GM12878 (cell line): ENCODE measurements around the gene NCAM1. TPM values are rescaled to one million over a fixed set of nuclear protein-coding genes. Genes with fewer than 3 reads are reported as not detected.

Experiments
- BHLHE40 ChIP-seq, 2 experiments: fragments of 450-650 bp in 1 of 2; IDR thresholded peaks; 2 replicates each; pipeline ENCODE4 v1.6.1; 2011 to 2017; ENCODE audit warnings: low read depth in 2 of 2, borderline replicate concordance in 1 of 2, improper control_type of control experiment in 1 of 2, low read length in 1 of 2, mild to moderate bottlenecking in 1 of 2
- CHD1 ChIP-seq: IDR thresholded peaks from 2 replicates; pipeline ENCODE4 v1.6.1; 2012; ENCODE audit warnings: low read depth, low read length, improper control_type of control experiment
- CTCF ChIP-seq, 3 experiments: IDR thresholded peaks in 2 of 3; conservative IDR thresholded peaks in 1 of 3; 2 replicates each; pipeline ENCODE4 v1.5.1; 2011; ENCODE audit warnings: low read depth in 3 of 3, low read length in 3 of 3, mild to moderate bottlenecking in 3 of 3, control low read depth in 2 of 3, moderate library complexity in 2 of 3, inconsistent platforms in 1 of 3, mixed read lengths in 1 of 3; ENCODE audit not compliant: control insufficient read depth in 2 of 3, insufficient read depth in 1 of 3; ENCODE audit errors: extremely low read depth in 1 of 3
- CUX1 ChIP-seq: IDR thresholded peaks from 2 replicates; pipeline ENCODE4 v1.6.1; 2012; ENCODE audit warnings: improper control_type of control experiment, low read depth, low read length; ENCODE audit not compliant: insufficient replicate concordance
- EZH2 ChIP-seq: IDR thresholded peaks from 2 replicates; pipeline ENCODE4 v1.6.1; 2012; ENCODE audit warnings: low read depth, mild to moderate bottlenecking, control low read depth, inconsistent platforms, low read length, borderline replicate concordance; ENCODE audit not compliant: control insufficient read depth
- HCFC1 ChIP-seq: fragments of 150-350 bp; IDR thresholded peaks from 2 replicates; pipeline ENCODE4 v1.6.1; 2014; ENCODE audit warnings: low read length
- IKZF2 ChIP-seq, 2 experiments: fragments of 450-650 bp; IDR thresholded peaks; 2 replicates each; pipeline ENCODE4 v1.6.1; 2017; ENCODE audit warnings: mild to moderate bottlenecking in 2 of 2, moderate library complexity in 2 of 2
- JUND ChIP-seq: IDR thresholded peaks from 2 replicates; pipeline ENCODE4 v1.6.1; 2012; ENCODE audit warnings: low read depth, mild to moderate bottlenecking, low read length, improper control_type of control experiment, moderate library complexity
- KDM1A ChIP-seq: fragments of 200-600 bp; sonication (generic); IDR thresholded peaks from 2 replicates; pipeline ENCODE4 v1.6.1; 2016; ENCODE audit warnings: borderline replicate concordance
- MEF2A ChIP-seq: IDR thresholded peaks from 2 replicates; pipeline ENCODE4 v1.6.1; 2011; ENCODE audit warnings: low read depth, mild to moderate bottlenecking, low read length, moderate library complexity; ENCODE audit not compliant: insufficient read depth
- NRF1 ChIP-seq: conservative IDR thresholded peaks from 2 replicates; pipeline ENCODE4 v1.6.1; 2011; ENCODE audit warnings: mild to moderate bottlenecking, low read depth, low read length, improper control_type of control experiment
- POLR2A ChIP-seq: IDR thresholded peaks from 2 replicates; pipeline ENCODE4 v1.6.1; 2011; ENCODE audit warnings: low read depth, mild to moderate bottlenecking, low read length
- SIX5 ChIP-seq: IDR thresholded peaks from 2 replicates; pipeline ENCODE4 v1.6.1; 2011; ENCODE audit warnings: mild to moderate bottlenecking, low read depth, low read length, moderate library complexity; ENCODE audit not compliant: severe bottlenecking
- TCF12 ChIP-seq: IDR thresholded peaks from 2 replicates; pipeline ENCODE4 v1.6.1; 2011; ENCODE audit warnings: low read depth, mild to moderate bottlenecking, low read length
- WRNIP1 ChIP-seq: IDR thresholded peaks from 2 replicates; pipeline ENCODE4 v1.6.1; 2011; ENCODE audit warnings: low read depth, low read length, improper control_type of control experiment, borderline replicate concordance
- ZBTB33 ChIP-seq: fragments of 450-650 bp; IDR thresholded peaks from 2 replicates; pipeline ENCODE4 v1.6.1; 2017; ENCODE audit warnings: mild to moderate bottlenecking
- ZBTB4 ChIP-seq: fragments of 450-650 bp; formaldehyde crosslinking; IDR thresholded peaks from 2 replicates; pipeline ENCODE4 v1.4.0; 2022; ENCODE audit warnings: mild to moderate bottlenecking, moderate library complexity
- polyA plus RNA-seq, 11 experiments: library from polyadenylated mRNA; depleted of rRNA in 4 of 11; unstranded in 6 of 11; stranded (reverse) in 5 of 11; fragments of >200 nt; fragmentation: Nextera tagmentation in 4 of 11; fragmentation: Illumina TruSeq in 1 of 11; extraction: Ambion mirVana in 4 of 11; extraction: Trizol in 1 of 11; gene quantifications; 1 replicate in 1 of 11; 2 replicates in 10 of 11; pipeline versions ENCODE4 v1.2.1 to v1.2.3, GENCODE V29; 2011 to 2016; ENCODE audit warnings: inconsistent platforms in 2 of 11, missing spikeins in 2 of 11, low read depth in 1 of 11
- total RNA-seq, 4 experiments: library from RNA; depleted of rRNA in 3 of 4; stranded (reverse); fragments of >200 nt in 3 of 4; fragmentation: Illumina TruSeq in 1 of 4; extraction: Trizol in 1 of 4; gene quantifications; 2 replicates each; pipeline versions ENCODE4 v1.2.1 to v1.2.3, GENCODE V29; 2013 to 2021

NCAM1 gene
- total and polyA plus RNA-seq, 10 of the 15 experiments (the other 5 are each of a cell fraction or from before 2014, with no cell fraction given): 0.10 to 0.23 (median 0.11) TPM; not detected in 7

GRCh38 chr11:113289431-113290187 is 328.4 kb downstream of the NCAM1 start (continued):
- TF ChIP-seq NRF1 (no peak), BHLHE40 (IDR thresholded peaks at IDR 0.05; ENCODE audit: borderline replicate concordance in 1 of 2, low read depth in 2 of 2, low read length in 1 of 2) (no peak), TCF12 (peak; percentile 94), MEF2A (0 out of 2 replicates have a peak, but pooled peaks have one; percentile 37), JUND (no peak), ZBTB4 (CRISPR knock-in tag) (no peak), POLR2A (no peak), CUX1 (no peak), SIX5 (no peak), ZBTB33 (no peak), IKZF2 (IDR thresholded peaks at IDR 0.05) (no peak), CTCF (IDR thresholded peaks at IDR 0.05 in 2 of 3, conservative IDR thresholded peaks at IDR 0.05 in 1 of 3; ENCODE audit: control insufficient read depth in 2 of 3, extremely low read depth in 1 of 3, insufficient read depth in 1 of 3, low read depth in 3 of 3, low read length in 3 of 3) (peak; percentile 89 to 98 (median 97)), CHD1 (no peak), HCFC1 (no peak), EZH2 (no peak), WRNIP1 (no peak), KDM1A (no peak)
